ENCODE data around the gene KCND3.

The KCND3 gene

GRCh38 chr1:111825217-111825616 is 164.3 kb downstream of the KCND3 start:
- Histone ChIP-seq H3K4me1 (no peaks in the 10 kb centered on the region), H3K36me3 (no peaks in the 10 kb centered on the region), H3K27ac (no peak overlapping the region), H3K9me3 (no peaks in the 10 kb centered on the region), H3K9ac (no peak overlapping the region), H4K20me1 (no peaks in the 10 kb centered on the region), H3K4me3 (no peak overlapping the region), H3K4me2 (no peak overlapping the region), H3K27me3 (no peaks in the 10 kb centered on the region)
- TF ChIP-seq Cebpa-rat (IDR thresholded peaks at IDR 0.05) = no peak

- no peaks in the 10 kb centered on the region for H4K20me1 ChIP-seq
- H3K9ac ChIP-seq = no peak overlapping the region
- no peaks in the 10 kb centered on the region for H3K36me3 ChIP-seq
- H3K27me3 ChIP-seq = no peaks in the 10 kb centered on the region
- no peak overlapping the region for H3K27ac ChIP-seq
- no peaks in the 10 kb centered on the region for H3K9me3 ChIP-seq
- H3K4me2 ChIP-seq = no peak overlapping the region
- H3K4me3 ChIP-seq = no peak overlapping the region
- H3K4me1 ChIP-seq = no peaks in the 10 kb centered on the region
- peak; percentile 93 for TF ChIP-seq Cebpa-rat (IDR thresholded peaks at IDR 0.05)
Measured at GRCh38 chr1:111822138-111822537, 167.3 kb downstream of the KCND3 start.

DNA sequence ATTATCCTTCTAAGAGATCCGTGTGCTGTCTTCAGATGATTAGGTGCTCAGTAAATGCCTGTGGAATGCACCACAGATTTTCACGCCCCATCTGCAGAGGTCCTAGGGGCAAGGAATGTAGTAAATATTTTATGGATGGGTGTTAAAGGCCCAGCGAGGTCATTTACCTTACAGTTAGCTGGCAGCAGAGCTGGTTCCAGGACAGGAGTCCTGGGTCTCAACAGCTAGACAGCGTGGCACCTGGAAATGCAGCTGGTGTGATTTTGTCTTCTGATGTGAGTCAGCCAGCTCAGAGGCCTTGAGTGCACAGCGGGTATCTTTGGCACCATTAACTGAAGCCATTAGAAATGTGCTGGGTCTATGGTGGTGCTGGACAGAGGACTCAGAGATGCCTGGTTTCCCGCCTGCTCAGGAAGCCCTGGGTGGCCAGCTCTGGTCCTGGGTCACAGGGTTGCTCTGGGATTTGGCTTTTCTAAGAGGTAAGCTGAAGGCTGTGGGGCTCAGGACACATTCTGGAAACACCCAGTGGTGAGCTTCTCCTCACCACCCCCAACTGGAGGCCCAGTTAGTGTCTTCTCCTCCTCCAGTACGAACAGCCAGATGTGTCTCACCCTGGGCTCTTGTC is 168.2 kb downstream of the KCND3 start:
- Histone ChIP-seq H3K4me1 (no peaks in the 10 kb centered on the region), H3K4me3 (no peak overlapping the region), H3K36me3 (no peaks in the 10 kb centered on the region), H3K9me3 (no peaks in the 10 kb centered on the region), H3K27me3 (no peaks in the 10 kb centered on the region), H3K4me2 (no peak overlapping the region), H3K27ac (no peak overlapping the region), H4K20me1 (no peaks in the 10 kb centered on the region), H3K9ac (no peak overlapping the region)
- TF ChIP-seq Cebpa-rat (IDR thresholded peaks at IDR 0.05) = no peak

DNA sequence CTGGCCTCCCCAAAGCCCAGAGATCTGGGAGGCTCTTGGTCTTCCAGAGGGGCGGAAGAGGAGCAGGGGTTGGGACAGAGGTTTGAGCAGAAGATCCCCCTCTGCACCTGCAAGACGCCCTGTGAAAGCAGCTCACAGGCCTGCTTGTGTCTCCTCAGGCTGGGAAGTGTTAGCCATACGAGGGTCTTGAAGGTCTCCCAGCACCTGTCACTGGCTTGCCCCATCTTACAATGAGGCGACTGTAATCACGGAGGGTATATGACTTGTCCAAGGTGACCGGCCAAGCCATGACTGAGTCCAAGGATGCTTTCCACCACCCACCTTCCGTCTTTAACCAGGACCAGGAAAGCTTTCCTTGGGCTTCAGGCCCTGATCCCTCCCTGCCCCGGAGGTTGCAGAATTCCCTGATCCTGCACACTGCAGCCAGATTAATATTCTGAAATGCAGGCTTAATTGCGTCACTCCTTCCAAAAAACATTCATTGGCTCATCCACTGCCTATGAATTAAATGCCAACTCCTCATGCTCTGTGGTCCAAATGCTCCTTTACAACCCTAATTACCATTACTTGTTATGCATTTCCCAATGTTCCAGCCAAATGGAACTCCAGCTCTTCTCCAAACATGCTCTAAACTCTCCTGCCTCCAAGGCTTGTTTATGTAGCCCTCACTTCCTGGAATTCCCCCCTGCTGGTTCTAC is 169.8 kb downstream of the KCND3 start:
- no peaks in the 10 kb centered on the region for H3K4me1 ChIP-seq
- H3K9me3 ChIP-seq = no peaks in the 10 kb centered on the region
- no peak overlapping the region for H3K4me3 ChIP-seq
- no peak overlapping the region for H3K27ac ChIP-seq
- H3K36me3 ChIP-seq = no peaks in the 10 kb centered on the region
- TF ChIP-seq Cebpa-rat (IDR thresholded peaks at IDR 0.05) = no peak
- no peaks in the 10 kb centered on the region for H4K20me1 ChIP-seq
- no peak overlapping the region for H3K4me2 ChIP-seq
- H3K9ac ChIP-seq = no peak overlapping the region
- H3K27me3 ChIP-seq = no peaks in the 10 kb centered on the region

DNA sequence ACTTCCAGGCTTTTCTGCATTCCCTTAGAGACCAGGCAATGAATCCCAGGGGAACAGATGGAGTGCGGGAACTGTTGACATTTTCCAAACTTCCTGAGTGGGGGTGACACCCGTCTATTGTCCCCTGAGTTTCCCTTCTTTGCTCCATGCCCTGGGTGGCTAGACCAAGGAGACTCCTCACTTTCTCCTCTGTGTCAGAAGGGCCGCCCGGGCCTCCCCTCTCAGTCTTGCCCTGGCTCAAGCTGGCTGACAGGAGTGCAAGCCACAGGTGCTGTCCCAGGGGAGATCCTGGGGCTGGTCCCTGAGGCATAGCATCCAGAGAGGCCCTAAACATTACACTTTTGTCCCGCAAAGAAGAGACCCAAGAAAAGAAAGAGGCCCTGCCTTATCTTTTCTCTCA is 170.9 kb downstream of the KCND3 start:
- TF ChIP-seq Cebpa-rat (IDR thresholded peaks at IDR 0.05) = no peak
- Histone ChIP-seq H3K4me3 (no peak overlapping the region), H3K9ac (no peak overlapping the region), H3K9me3 (no peaks in the 10 kb centered on the region), H3K27me3 (no peaks in the 10 kb centered on the region), H4K20me1 (no peaks in the 10 kb centered on the region), H3K36me3 (no peaks in the 10 kb centered on the region), H3K27ac (no peak overlapping the region), H3K4me1 (no peaks in the 10 kb centered on the region), H3K4me2 (no peak overlapping the region)

GRCh38 chr1:111818081-111818480 is 171.4 kb downstream of the KCND3 start:
- H3K36me3 ChIP-seq = no peaks in the 10 kb centered on the region
- no peaks in the 10 kb centered on the region for H4K20me1 ChIP-seq
- TF ChIP-seq Cebpa-rat (IDR thresholded peaks at IDR 0.05) = no peak
- no peak overlapping the region for H3K9ac ChIP-seq
- H3K9me3 ChIP-seq = no peaks in the 10 kb centered on the region
- H3K27me3 ChIP-seq = no peaks in the 10 kb centered on the region
- no peak overlapping the region for H3K4me3 ChIP-seq
- H3K4me1 ChIP-seq = no peaks in the 10 kb centered on the region
- no peak overlapping the region for H3K4me2 ChIP-seq
- no peak overlapping the region for H3K27ac ChIP-seq

GRCh38 chr1:111814642-111815041 is 174.8 kb downstream of the KCND3 start:
- no peaks in the 10 kb centered on the region for H3K9me3 ChIP-seq
- no peak overlapping the region for H3K4me2 ChIP-seq
- no peaks in the 10 kb centered on the region for H3K36me3 ChIP-seq
- H3K27me3 ChIP-seq = no peaks in the 10 kb centered on the region
- no peaks in the 10 kb centered on the region for H4K20me1 ChIP-seq
- H3K9ac ChIP-seq = no peak overlapping the region
- no peak for TF ChIP-seq Cebpa-rat (IDR thresholded peaks at IDR 0.05)
- H3K4me1 ChIP-seq = no peaks in the 10 kb centered on the region
- no peak overlapping the region for H3K27ac ChIP-seq
- H3K4me3 ChIP-seq = no peak overlapping the region

- no peak for TF ChIP-seq Cebpa-rat (IDR thresholded peaks at IDR 0.05)
- Histone ChIP-seq H3K9me3 (no peaks in the 10 kb centered on the region), H3K4me3 (no peak overlapping the region), H3K4me2 (no peak overlapping the region), H3K9ac (no peak overlapping the region), H3K27ac (no peak overlapping the region), H4K20me1 (no peaks in the 10 kb centered on the region), H3K4me1 (no peaks in the 10 kb centered on the region), H3K36me3 (no peaks in the 10 kb centered on the region), H3K27me3 (no peaks in the 10 kb centered on the region)
Measured at GRCh38 chr1:111814305-111814628, 175.2 kb downstream of the KCND3 start.

DNA sequence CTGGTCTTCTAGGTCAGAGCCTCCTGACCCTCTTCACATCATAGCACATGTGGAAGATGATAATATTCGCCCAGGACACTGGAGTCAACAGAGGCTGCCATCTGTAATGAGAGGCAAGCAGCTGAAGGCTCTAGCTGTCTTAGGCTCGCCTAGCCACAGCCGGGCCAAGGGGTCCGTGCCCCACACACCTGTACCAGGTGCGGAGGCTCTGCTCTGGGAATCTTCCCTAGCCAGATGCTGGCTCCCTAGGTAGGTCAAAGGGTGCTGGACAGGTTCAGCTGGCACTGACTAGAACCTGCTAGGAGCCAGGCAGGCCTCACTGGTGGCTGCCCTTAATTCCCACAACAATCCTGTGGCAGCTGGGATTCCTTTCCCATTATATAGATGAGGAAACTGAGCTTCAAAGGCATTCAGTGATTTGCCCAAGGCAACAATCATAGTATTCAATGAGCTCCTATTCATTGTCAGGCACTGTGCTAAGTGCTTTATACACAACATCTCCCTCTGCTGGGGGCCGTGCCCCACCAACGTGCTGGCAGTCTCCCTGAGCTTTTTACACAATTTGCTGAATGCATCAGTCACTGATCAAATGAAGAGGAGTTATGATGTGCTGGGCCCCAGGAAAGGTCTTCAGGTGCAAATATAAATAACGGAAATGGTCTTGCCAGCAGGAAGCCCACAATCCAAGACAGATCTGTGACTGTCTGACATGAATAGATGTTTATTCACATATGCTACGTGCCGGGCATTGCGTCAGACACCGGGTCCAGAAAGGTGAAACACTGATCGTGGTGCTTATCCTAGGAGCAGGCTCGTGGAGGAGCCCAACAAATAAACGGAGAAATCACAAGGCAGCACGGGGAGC is 175.8 kb downstream of the KCND3 start:
- H4K20me1 ChIP-seq = no peaks in the 10 kb centered on the region
- H3K4me2 ChIP-seq = no peak overlapping the region
- TF ChIP-seq Cebpa-rat (IDR thresholded peaks at IDR 0.05) = no peak
- H3K36me3 ChIP-seq = no peaks in the 10 kb centered on the region
- H3K4me1 ChIP-seq = no peaks in the 10 kb centered on the region
- no peak overlapping the region for H3K4me3 ChIP-seq
- no peaks in the 10 kb centered on the region for H3K9me3 ChIP-seq
- H3K27ac ChIP-seq = no peak overlapping the region
- no peaks in the 10 kb centered on the region for H3K27me3 ChIP-seq
- no peak overlapping the region for H3K9ac ChIP-seq

DNA sequence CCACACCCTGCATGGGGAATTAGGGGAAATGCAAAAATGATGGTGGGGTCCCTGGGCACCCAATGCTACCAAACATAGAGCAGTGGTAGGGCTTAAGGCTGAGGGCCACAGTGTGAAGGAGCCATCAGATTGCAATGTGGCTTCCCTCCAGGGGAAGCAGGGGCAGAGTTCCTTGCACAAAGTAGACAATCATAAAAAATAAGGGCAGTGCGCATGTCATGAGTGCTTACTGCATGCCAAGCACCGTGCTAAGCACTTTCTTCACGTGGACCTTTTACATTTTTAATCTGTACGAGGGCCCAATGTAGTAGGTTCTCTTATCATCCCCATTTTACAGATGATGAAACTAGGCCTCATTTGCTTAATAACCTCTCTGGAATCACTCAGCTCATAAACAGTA is 177.2 kb downstream of the KCND3 start:
- TF ChIP-seq Cebpa-rat (IDR thresholded peaks at IDR 0.05) = no peak
- H4K20me1 ChIP-seq = no peaks in the 10 kb centered on the region
- H3K4me2 ChIP-seq = no peak overlapping the region

More for the DNA sequence above, 177.2 kb downstream of the KCND3 start:
- Histone ChIP-seq H3K36me3 (no peaks in the 10 kb centered on the region), H3K4me1 (no peaks in the 10 kb centered on the region), H3K27me3 (no peaks in the 10 kb centered on the region), H3K9me3 (no peaks in the 10 kb centered on the region), H3K4me3 (no peak overlapping the region), H3K9ac (no peak overlapping the region), H3K27ac (no peak overlapping the region)
